ENCODE data around the gene CALML6.

Gene CALML6

DNA sequence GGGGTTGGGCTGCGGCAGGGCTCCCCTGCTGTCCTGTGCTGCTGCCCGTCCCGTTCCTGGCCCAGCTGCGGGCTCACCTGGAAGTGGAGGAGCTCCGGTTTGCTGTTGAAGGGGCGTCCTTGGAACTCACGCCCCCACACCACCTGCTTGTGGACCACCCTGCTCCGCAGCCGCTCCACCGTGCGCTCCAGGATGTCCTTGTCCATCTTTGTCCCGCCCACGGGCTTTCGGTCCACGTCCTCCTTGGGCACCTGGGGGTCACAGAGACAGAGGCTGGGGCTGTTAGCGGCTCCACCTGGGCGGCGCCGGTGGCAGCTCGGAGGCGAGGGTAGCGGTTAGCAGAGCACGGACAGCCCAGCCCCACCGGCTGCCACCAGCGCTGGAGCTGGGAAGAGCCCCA is 49.8 kb downstream of the CALML6 start:
- DNase-seq (ENCODE audit: low read depth, low spot score), result no peak

DNA sequence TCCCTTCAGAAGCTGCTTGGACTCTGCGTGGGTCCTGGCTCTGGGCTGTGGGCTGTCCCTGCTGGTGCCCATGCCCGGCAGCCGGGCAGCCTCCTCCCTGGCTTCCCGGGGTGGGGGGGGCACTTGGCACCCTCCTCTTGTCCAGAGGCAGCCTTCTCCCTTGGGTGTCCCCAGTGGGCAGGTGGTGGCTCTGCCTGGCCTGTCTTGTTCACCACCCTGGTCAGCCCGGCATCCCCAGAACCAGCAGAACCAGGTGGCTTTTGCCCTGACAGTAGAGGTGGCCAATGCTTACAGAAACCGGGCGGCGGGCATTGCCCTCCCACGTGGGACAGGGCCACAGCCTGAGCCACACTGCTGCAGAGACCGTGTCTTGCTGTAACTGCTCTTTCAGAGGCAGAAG is 50.5 kb downstream of the CALML6 start:
- no peak for DNase-seq (ENCODE audit: low read depth, low spot score)

DNA sequence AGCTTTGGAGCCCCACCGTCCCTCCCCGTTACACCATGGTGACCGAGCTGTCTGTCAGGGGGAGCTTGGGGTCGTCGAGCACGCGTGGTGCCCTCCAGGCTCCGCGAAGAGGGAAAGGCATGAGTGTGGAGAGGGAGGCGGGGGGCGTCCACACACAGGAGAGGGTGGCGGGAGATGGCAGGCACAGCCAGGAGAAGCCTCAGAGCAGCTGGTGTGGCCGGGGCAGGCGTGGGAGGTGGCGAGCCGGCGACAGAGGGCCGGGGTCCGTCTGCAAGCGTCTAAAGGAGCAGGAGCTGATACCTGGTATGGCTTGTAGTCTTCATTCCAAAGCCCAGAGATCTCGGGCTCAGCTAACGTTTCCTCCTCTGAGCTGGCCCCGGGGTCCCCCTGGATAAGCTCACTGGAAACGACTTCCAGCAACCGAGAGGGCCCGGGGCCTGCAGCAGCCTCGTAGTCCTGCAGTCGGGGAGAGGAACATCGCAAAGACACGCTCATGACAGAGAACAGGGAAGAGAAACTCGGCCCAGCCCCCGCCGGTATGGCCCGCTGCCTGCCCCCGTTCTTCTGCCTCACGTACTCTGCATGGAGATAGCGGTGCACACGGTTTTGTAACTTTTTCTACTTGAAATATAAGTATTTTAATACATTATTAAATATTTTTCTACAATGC is 51.1 kb downstream of the CALML6 start:
- no peak for DNase-seq (ENCODE audit: low read depth, low spot score)
